Measurements from ENCODE around the gene DUSP11. TPM values are rescaled to one million over a fixed set of nuclear protein-coding genes. Genes with fewer than 3 reads are reported as not detected.

DUSP11 gene
- total RNA-seq, 1 donor from 2014 or later: 32.4 TPM

- peaks cover 18% of the 10 kb centered on the region for H3K4me1 Mint-ChIP-seq (ENCODE audit: unreplicated experiment)
- no peaks in the 10 kb centered on the region for H3K36me3 Mint-ChIP-seq (ENCODE audit: low read depth, unreplicated experiment)
- no peak overlapping the region for H3K27ac Mint-ChIP-seq (ENCODE audit: unreplicated experiment)
- no peaks in the 10 kb centered on the region for H3K9me3 Mint-ChIP-seq (ENCODE audit: unreplicated experiment)
- TF ChIP-seq CTCF (IDR thresholded peaks at IDR 0.05; ENCODE audit: unreplicated experiment): no peak
- peaks cover 6% of the 10 kb centered on the region for H3K27me3 Mint-ChIP-seq (ENCODE audit: unreplicated experiment)
- DNase-seq (ENCODE audit: low spot score): no peak
- no peak overlapping the region for H3K4me3 Mint-ChIP-seq (ENCODE audit: unreplicated experiment)
Measured at GRCh38 chr2:73822276-73822675, 42.4 kb upstream of the DUSP11 start.

GRCh38 chr2:73821669-73822068, 41.8 kb upstream of the DUSP11 start:
- Mint-ChIP-seq H3K9me3 (ENCODE audit: unreplicated experiment) (no peaks in the 10 kb centered on the region), H3K27ac (ENCODE audit: unreplicated experiment) (no peak overlapping the region), H3K36me3 (ENCODE audit: low read depth, unreplicated experiment) (no peaks in the 10 kb centered on the region), H3K4me1 (ENCODE audit: unreplicated experiment) (peaks cover 18% of the 10 kb centered on the region), H3K27me3 (ENCODE audit: unreplicated experiment) (peaks cover 6% of the 10 kb centered on the region), H3K4me3 (ENCODE audit: unreplicated experiment) (no peak overlapping the region)
- DNase-seq (ENCODE audit: low spot score): no peak
- TF ChIP-seq CTCF (IDR thresholded peaks at IDR 0.05; ENCODE audit: unreplicated experiment): no peak

GRCh38 chr2:73821227-73821626, 41.3 kb upstream of the DUSP11 start:
- Mint-ChIP-seq H3K27ac (ENCODE audit: unreplicated experiment) (peak overlapping the region; percentile 85), H3K4me1 (ENCODE audit: unreplicated experiment) (peaks cover 18% of the 10 kb centered on the region), H3K4me3 (ENCODE audit: unreplicated experiment) (no peak overlapping the region), H3K9me3 (ENCODE audit: unreplicated experiment) (no peaks in the 10 kb centered on the region), H3K27me3 (ENCODE audit: unreplicated experiment) (peaks cover 6% of the 10 kb centered on the region), H3K36me3 (ENCODE audit: low read depth, unreplicated experiment) (no peaks in the 10 kb centered on the region)
- peak; percentile 9 for DNase-seq (ENCODE audit: low spot score)
- no peak for TF ChIP-seq CTCF (IDR thresholded peaks at IDR 0.05; ENCODE audit: unreplicated experiment)

- no peak for DNase-seq (ENCODE audit: low spot score)
- Mint-ChIP-seq H3K27me3 (ENCODE audit: unreplicated experiment) (peaks cover 10% of the 10 kb centered on the region), H3K4me3 (ENCODE audit: unreplicated experiment) (no peak overlapping the region), H3K27ac (ENCODE audit: unreplicated experiment) (no peak overlapping the region), H3K9me3 (ENCODE audit: unreplicated experiment) (no peaks in the 10 kb centered on the region), H3K4me1 (ENCODE audit: unreplicated experiment) (peaks cover 16% of the 10 kb centered on the region), H3K36me3 (ENCODE audit: low read depth, unreplicated experiment) (no peaks in the 10 kb centered on the region)
- no peak for TF ChIP-seq CTCF (IDR thresholded peaks at IDR 0.05; ENCODE audit: unreplicated experiment)
Measured at GRCh38 chr2:73818296-73818695, 38.4 kb upstream of the DUSP11 start.

- Mint-ChIP-seq H3K4me1 (ENCODE audit: unreplicated experiment) (no peaks in the 10 kb centered on the region), H3K27ac (ENCODE audit: unreplicated experiment) (no peak overlapping the region), H3K36me3 (ENCODE audit: low read depth, unreplicated experiment) (no peaks in the 10 kb centered on the region), H3K9me3 (ENCODE audit: unreplicated experiment) (no peaks in the 10 kb centered on the region), H3K27me3 (ENCODE audit: unreplicated experiment) (peaks cover 4% of the 10 kb centered on the region), H3K4me3 (ENCODE audit: unreplicated experiment) (no peak overlapping the region)
- no peak for DNase-seq (ENCODE audit: low spot score)
- no peak for TF ChIP-seq CTCF (IDR thresholded peaks at IDR 0.05; ENCODE audit: unreplicated experiment)
Measured at GRCh38 chr2:73812635-73813034, 32.7 kb upstream of the DUSP11 start.
